Right lobe of liver (tissue), 4 donors: ENCODE data around the gene USF2.

Experiments used
- POLR2A ChIP-seq: fragments of 450-650 bp; IDR thresholded peaks from one replicate; pipeline ENCODE4 v1.6.1; 2017; ENCODE audit warnings: antibody characterized with exemption, mild to moderate bottlenecking
- TF ChIP-seq, protein P1 (sequence below), 4 donors: fragments of 200-600 bp in 3 of 4; fragments of 450-650 bp in 1 of 4; IDR thresholded peaks; one replicate each; pipeline versions ENCODE4 v1.5.1 to v1.8.0; 2016 to 2022; ENCODE audit warnings: antibody characterized with exemption in 4 of 4, mild to moderate bottlenecking in 2 of 4
- donor health status: DM: no; HTN: no; CAD: no.
- donor health status: DM: no; HTN: no; CAD: no.
- donor health status: DM: no; HTN: yes; CAD: no.

DNA sequence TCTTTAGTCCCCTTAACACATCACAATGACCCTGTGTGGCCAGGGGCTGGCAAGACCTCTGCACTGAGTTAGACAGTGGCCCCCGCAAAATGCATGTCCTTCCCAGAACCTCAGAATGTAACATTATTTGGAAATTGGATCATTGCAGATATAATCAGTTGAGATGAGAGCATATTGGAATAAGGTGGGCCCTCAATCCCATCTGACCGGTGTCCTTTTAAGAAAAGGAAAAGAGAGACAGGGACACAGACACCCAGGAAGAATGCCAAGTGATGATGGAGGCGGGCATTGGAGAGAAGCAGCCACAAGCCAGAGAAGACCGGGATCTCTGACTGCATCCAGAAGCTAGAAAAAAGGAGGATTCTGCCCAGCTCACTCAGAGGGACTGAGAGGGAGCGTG is 42.0 kb upstream of the USF2 start:
- no peak for TF ChIP-seq POLR2A
- TF ChIP-seq, protein P1, sequence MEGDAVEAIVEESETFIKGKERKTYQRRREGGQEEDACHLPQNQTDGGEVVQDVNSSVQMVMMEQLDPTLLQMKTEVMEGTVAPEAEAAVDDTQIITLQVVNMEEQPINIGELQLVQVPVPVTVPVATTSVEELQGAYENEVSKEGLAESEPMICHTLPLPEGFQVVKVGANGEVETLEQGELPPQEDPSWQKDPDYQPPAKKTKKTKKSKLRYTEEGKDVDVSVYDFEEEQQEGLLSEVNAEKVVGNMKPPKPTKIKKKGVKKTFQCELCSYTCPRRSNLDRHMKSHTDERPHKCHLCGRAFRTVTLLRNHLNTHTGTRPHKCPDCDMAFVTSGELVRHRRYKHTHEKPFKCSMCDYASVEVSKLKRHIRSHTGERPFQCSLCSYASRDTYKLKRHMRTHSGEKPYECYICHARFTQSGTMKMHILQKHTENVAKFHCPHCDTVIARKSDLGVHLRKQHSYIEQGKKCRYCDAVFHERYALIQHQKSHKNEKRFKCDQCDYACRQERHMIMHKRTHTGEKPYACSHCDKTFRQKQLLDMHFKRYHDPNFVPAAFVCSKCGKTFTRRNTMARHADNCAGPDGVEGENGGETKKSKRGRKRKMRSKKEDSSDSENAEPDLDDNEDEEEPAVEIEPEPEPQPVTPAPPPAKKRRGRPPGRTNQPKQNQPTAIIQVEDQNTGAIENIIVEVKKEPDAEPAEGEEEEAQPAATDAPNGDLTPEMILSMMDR (IDR thresholded peaks at IDR 0.05): no peak
